Measurements from ENCODE around the gene PNKP.

GRCh38 chr19:49892716-49893115 is 25.3 kb upstream of the PNKP start:
- TF ChIP-seq CREB1 (IDR thresholded peaks at IDR 0.05) (no peak), CTCF (IDR thresholded peaks at IDR 0.05; ENCODE audit: control extremely low read depth in 1 of 3, insufficient read depth in 1 of 3, low read depth in 1 of 3, low read length in 3 of 3) (no peak), POLR2A (IDR thresholded peaks at IDR 0.05; ENCODE audit: control extremely low read depth in 1 of 2, low read depth in 2 of 2, low read length in 2 of 2) (no peak), CHD2 (IDR thresholded peaks at IDR 0.05; ENCODE audit: low read length) (no peak), POLR2AphosphoS5 (IDR thresholded peaks at IDR 0.05; ENCODE audit: low read depth, low read length) (no peak), EZH2 (IDR thresholded peaks at IDR 0.05; ENCODE audit: low read depth, low read length, severe bottlenecking) (no peak), RAD21 (IDR thresholded peaks at IDR 0.05 in 1 of 2, conservative IDR thresholded peaks at IDR 0.05 in 1 of 2; ENCODE audit: low read depth in 2 of 2, low read length in 2 of 2) (no peak), JUND (IDR thresholded peaks at IDR 0.05; ENCODE audit: low read length) (no peak), KDM5A (IDR thresholded peaks at IDR 0.05; ENCODE audit: low read length) (no peak)

Measured in H1 (cell line).